Liver (tissue), 9 donors: Measurements from ENCODE around the gene VCAM1. TPM values are rescaled to one million over a fixed set of nuclear protein-coding genes. Genes with fewer than 3 reads are reported as not detected.

Experiments used
- DNase-seq: peaks from one replicate; pipeline ENCODE4 v3.0.0-alpha.2; 2017; ENCODE audit warnings: low spot score
- H3K27ac ChIP-seq, 2 donors: one replicate each; pipeline ENCODE4 v1.7.0; 2013; ENCODE audit warnings: inconsistent platforms in 2 of 2, low read length in 2 of 2, control low read depth in 1 of 2, low read depth in 1 of 2, mild to moderate bottlenecking in 1 of 2
- H3K27me3 ChIP-seq, 4 donors: one replicate each; pipeline versions ENCODE4 v1.6.1 to v1.7.0; 2013; ENCODE audit warnings: low read length in 3 of 4, inconsistent platforms in 1 of 4, mild to moderate bottlenecking in 1 of 4, moderate library complexity in 1 of 4; ENCODE audit not compliant: control insufficient read depth in 4 of 4, insufficient read depth in 4 of 4
- H3K36me3 ChIP-seq, 4 donors: one replicate each; pipeline versions ENCODE4 v1.6.1 to v1.7.0; 2013; ENCODE audit warnings: low read length in 3 of 4, mild to moderate bottlenecking in 3 of 4, low read depth in 1 of 4, moderate library complexity in 1 of 4; ENCODE audit not compliant: control insufficient read depth in 4 of 4, insufficient read depth in 3 of 4
- H3K4me1 ChIP-seq, 4 donors: one replicate each; pipeline versions ENCODE4 v1.6.1 to v1.7.0; 2013; ENCODE audit warnings: low read length in 3 of 4, mild to moderate bottlenecking in 3 of 4, moderate library complexity in 1 of 4; ENCODE audit not compliant: control insufficient read depth in 4 of 4, insufficient read depth in 4 of 4
- H3K4me3 ChIP-seq, 3 donors: one replicate each; pipeline versions ENCODE4 v1.6.1 to v1.7.0; 2013; ENCODE audit warnings: low read length in 3 of 3, control low read depth in 1 of 3, low read depth in 1 of 3, mild to moderate bottlenecking in 1 of 3
- H3K9ac ChIP-seq, 2 donors: one replicate each; pipeline ENCODE4 v1.7.0; 2013; ENCODE audit warnings: low read length in 2 of 2, mild to moderate bottlenecking in 2 of 2, moderate library complexity in 2 of 2, control low read depth in 1 of 2, low read depth in 1 of 2
- H3K9me3 ChIP-seq, 4 donors: one replicate each; pipeline versions ENCODE4 v1.6.1 to v1.7.0; 2013; ENCODE audit warnings: low read length in 3 of 4; ENCODE audit not compliant: control insufficient read depth in 4 of 4
- ATF3 ChIP-seq: IDR thresholded peaks from 2 replicates; pipeline ENCODE4 v1.6.1; 2016; ENCODE audit warnings: antibody characterized with exemption
- CTCF ChIP-seq: fragments of 150-350 bp; IDR thresholded peaks from 2 replicates; pipeline ENCODE4 v1.5.1; 2017; ENCODE audit warnings: improper control_type of control experiment, low read depth, low read length; ENCODE audit not compliant: missing input control
- EGR1 ChIP-seq, 2 donors: IDR thresholded peaks; 2 replicates each; pipeline ENCODE4 v1.6.1; 2016 to 2018; ENCODE audit warnings: antibody characterized with exemption in 2 of 2, low read depth in 2 of 2
- FOXA1 ChIP-seq: IDR thresholded peaks from 2 replicates; pipeline ENCODE4 v1.6.1; 2016; ENCODE audit warnings: antibody characterized with exemption
- FOXA2 ChIP-seq: IDR thresholded peaks from 2 replicates; pipeline ENCODE4 v1.6.1; 2016; ENCODE audit warnings: antibody characterized with exemption
- GABPA ChIP-seq, 2 donors: IDR thresholded peaks in 1 of 2; conservative IDR thresholded peaks in 1 of 2; 2 replicates each; pipeline ENCODE4 v1.6.1; 2016; ENCODE audit warnings: antibody characterized with exemption in 2 of 2, mild to moderate bottlenecking in 1 of 2, moderate library complexity in 1 of 2
- HNF4A ChIP-seq, 2 donors: conservative IDR thresholded peaks; 2 replicates each; pipeline ENCODE4 v1.6.1; 2016; ENCODE audit warnings: antibody characterized with exemption in 2 of 2, mild to moderate bottlenecking in 2 of 2
- HNF4G ChIP-seq: IDR thresholded peaks from 2 replicates; pipeline ENCODE4 v1.6.1; 2016; ENCODE audit warnings: antibody characterized with exemption
- JUND ChIP-seq, 2 donors: IDR thresholded peaks; 2 replicates each; pipeline ENCODE4 v1.6.1; 2016; ENCODE audit warnings: antibody characterized with exemption in 2 of 2
- MAX ChIP-seq: IDR thresholded peaks from 2 replicates; pipeline ENCODE4 v1.6.1; 2016; ENCODE audit warnings: antibody characterized with exemption
- NR2F2 ChIP-seq: IDR thresholded peaks from 2 replicates; pipeline ENCODE4 v1.6.1; 2016; ENCODE audit warnings: antibody characterized with exemption
- RAD21 ChIP-seq, 2 donors: IDR thresholded peaks; 2 replicates each; pipeline ENCODE4 v1.6.1; 2016; ENCODE audit warnings: antibody characterized with exemption in 2 of 2, mild to moderate bottlenecking in 2 of 2
- REST ChIP-seq: IDR thresholded peaks from 2 replicates; pipeline ENCODE4 v1.6.1; 2016; ENCODE audit warnings: antibody characterized with exemption, mild to moderate bottlenecking
- RXRA ChIP-seq, 2 donors: IDR thresholded peaks; 2 replicates each; pipeline ENCODE4 v1.6.1; 2017 to 2018; ENCODE audit warnings: antibody characterized with exemption in 2 of 2, mild to moderate bottlenecking in 1 of 2
- SP1 ChIP-seq: IDR thresholded peaks from 2 replicates; pipeline ENCODE4 v1.6.1; 2018; ENCODE audit warnings: antibody characterized with exemption, mild to moderate bottlenecking
- TAF1 ChIP-seq: conservative IDR thresholded peaks from 2 replicates; pipeline ENCODE4 v1.6.1; 2016; ENCODE audit warnings: antibody characterized with exemption, mild to moderate bottlenecking
- YY1 ChIP-seq: IDR thresholded peaks from 2 replicates; pipeline ENCODE4 v1.6.1; 2016; ENCODE audit warnings: antibody characterized with exemption, mild to moderate bottlenecking
- ZBTB33 ChIP-seq: IDR thresholded peaks from 2 replicates; pipeline ENCODE4 v1.6.1; 2016; ENCODE audit warnings: antibody characterized with exemption
- WGBS: extraction: QIAGEN DNeasy Blood & Tissue Kit; methylation state at CpG from one replicate; pipeline ENCODE4 v1.1.7; 2013; 5-methylcytosine and 5-hydroxymethylcytosine counted together
- polyA plus RNA-seq, 2 donors: library from polyadenylated mRNA; stranded (reverse) in 1 of 2; unstranded in 1 of 2; fragments of 200-250 nt in 1 of 2; fragments of >200 nt in 1 of 2; fragmentation: Nextera tagmentation in 1 of 2; extraction: Ambion mirVana in 1 of 2; gene quantifications; one replicate each; pipeline versions ENCODE4 v1.2.1 to v1.2.3, GENCODE V29; 2013 to 2015
- total RNA-seq, 2 donors: library from RNA; depleted of rRNA; stranded (reverse); fragments of >200 nt; gene quantifications; one replicate each; pipeline ENCODE4 v1.2.3, GENCODE V29; 2014
- donor health status: healthy.
- donor health status: healthy.
- donor health status: healthy.
- donor health status: healthy.
- donor health status: healthy.

VCAM1 gene
- total and polyA plus RNA-seq, 4 donors, result 3.3 to 159 (median 23.7) TPM

GRCh38 chr1:100704473-100704872 is 15.1 kb upstream of the VCAM1 start (continued):
- no peak for TF ChIP-seq CTCF

- Histone ChIP-seq H3K27ac (no peak overlapping the region), H3K27me3 (no peaks in the 10 kb centered on the region), H3K4me3 (no peak overlapping the region), H3K9me3 (no peaks in the 10 kb centered on the region), H3K9ac (no peak overlapping the region), H3K4me1 (peaks cover 0 to 3% (median 0%) of the 10 kb centered on the region in 4 donors), H3K36me3 (no peaks in the 10 kb centered on the region)
- TF ChIP-seq RXRA (IDR thresholded peaks at IDR 0.05), result no peak
- no peak for TF ChIP-seq EGR1 (IDR thresholded peaks at IDR 0.05; ENCODE audit: low read depth in 2 of 2)
- no peak for TF ChIP-seq SP1
- no peak for TF ChIP-seq NR2F2
- TF ChIP-seq JUND (IDR thresholded peaks at IDR 0.05), result no peak
- no peak for TF ChIP-seq FOXA2
- no peak for TF ChIP-seq YY1
- no peak for TF ChIP-seq HNF4A (conservative IDR thresholded peaks at IDR 0.05)
- no peak for TF ChIP-seq FOXA1
- TF ChIP-seq MAX, result no peak
- no peak for TF ChIP-seq GABPA (IDR thresholded peaks at IDR 0.05 in 1 of 2, conservative IDR thresholded peaks at IDR 0.05 in 1 of 2)
- TF ChIP-seq ZBTB33, result no peak
- TF ChIP-seq RAD21 (IDR thresholded peaks at IDR 0.05), result no peak
- no peak for TF ChIP-seq ATF3
- no peak for TF ChIP-seq TAF1
- TF ChIP-seq REST, result no peak
- TF ChIP-seq HNF4G, result no peak
- TF ChIP-seq CTCF, result no peak
- WGBS, result 94% methylated on average over 1 of the region's 1 CpG
- DNase-seq, result no peak
These were observed 13.2 kb upstream of the VCAM1 start for GRCh38 chr1:100706296-100706695.
